HepG2 (cell line): ENCODE results near the gene IKBIP. TPM values are rescaled to one million over a fixed set of nuclear protein-coding genes. Genes with fewer than 3 reads are reported as not detected.

Experiments used
- ATAC-seq: fragments of 200-7000 bp; cut with Tn5 transposase; 3 replicates; pipeline ENCODE4 v1.9.1; 2020; ENCODE audit warnings: mild to moderate bottlenecking, moderate library complexity
- BruUV-seq: library from RNA; stranded (reverse); fragments of 400-500 nt; replicated peaks from 2 replicates; lab custom pipeline; 2021; lab: Mats Ljungman, UMichigan
- CTCF ChIA-PET: fragments of 300-600 bp; formaldehyde crosslinking; extraction: SDS; loops from one replicate; lab custom pipeline; 2021; ENCODE audit warnings: low total read pairs, inconsistent platforms, low intra/inter-chr PET ratio; lab: Yijun Ruan, JAX
- POLR2A ChIA-PET: fragments of 350-600 bp; sonication (Branson Sonifier 250); formaldehyde crosslinking; loops from one replicate; lab custom pipeline; 2020; ENCODE audit warnings: antibody characterized with exemption, inconsistent platforms; lab: Yijun Ruan, JAX
- DNase-seq: peaks from one replicate; pipeline ENCODE4 v3.0.0-alpha.2; 2015; ENCODE audit warnings: low spot score
- FAIRE-seq: peaks from 3 replicates; lab custom pipeline; 2011; peaks lifted over from hg19 to GRCh38; lab: Jason Lieb, UNC
- H2AFZ ChIP-seq: one replicate; pipeline ENCODE4 v1.6.1; 2011; ENCODE audit warnings: low read length, inconsistent platforms
- H3K27ac ChIP-seq: fragments of 300-600 bp; 3 replicates; pipeline ENCODE4 v1.8.0; 2011; ENCODE audit warnings: mixed run types, mild to moderate bottlenecking, mixed read lengths, low read length, inconsistent platforms; ENCODE audit not compliant: insufficient read depth; ENCODE audit errors: extremely low read length
- H3K27me3 ChIP-seq, 2 experiments: fragments of 200-600 bp in 1 of 2; 2 replicates in 1 of 2; 3 replicates in 1 of 2; pipeline versions ENCODE4 v1.6.0 to v1.8.0; 2011; ENCODE audit warnings: low read length in 2 of 2, mild to moderate bottlenecking in 2 of 2, moderate library complexity in 2 of 2, inconsistent platforms in 1 of 2; ENCODE audit not compliant: insufficient read depth in 2 of 2, control insufficient read depth in 1 of 2
- H3K36me3 ChIP-seq, 2 experiments: fragments of 200-600 bp in 1 of 2; replicated peaks in 1 of 2; 2 replicates in 1 of 2; 3 replicates in 1 of 2; pipeline versions ENCODE4 v1.5.1 to v1.8.0; 2011; ENCODE audit warnings: low read length in 2 of 2, inconsistent platforms in 1 of 2; ENCODE audit not compliant: insufficient read depth in 2 of 2, control insufficient read depth in 1 of 2
- H3K4me1 ChIP-seq: 2 replicates; pipeline ENCODE4 v1.5.1; 2012; ENCODE audit warnings: low read length, inconsistent platforms; ENCODE audit not compliant: insufficient read depth
- H3K4me2 ChIP-seq: 2 replicates; pipeline ENCODE4 v1.6.0; 2011; ENCODE audit warnings: low read depth, low read length, inconsistent platforms
- H3K4me3 ChIP-seq, 3 experiments: fragments of 200-600 bp in 1 of 3; sonication (generic), shearing (Covaris generic) in 1 of 3; replicated peaks in 1 of 3; 2 replicates each; pipeline ENCODE4 v1.5.1; 2011 to 2016; ENCODE audit warnings: low read length in 3 of 3, inconsistent platforms in 2 of 3, low read depth in 2 of 3, mild to moderate bottlenecking in 2 of 3, control low read depth in 1 of 3, mixed read lengths in 1 of 3; ENCODE audit not compliant: insufficient read depth in 1 of 3
- H3K79me2 ChIP-seq: one replicate; pipeline ENCODE4 v1.6.1; 2011; ENCODE audit warnings: low read length, inconsistent platforms; ENCODE audit not compliant: insufficient read depth
- H3K9ac ChIP-seq: 2 replicates; pipeline ENCODE4 v1.6.0; 2011; ENCODE audit warnings: mild to moderate bottlenecking, low read depth, low read length, inconsistent platforms; ENCODE audit not compliant: insufficient read depth
- H3K9me3 ChIP-seq: 2 replicates; pipeline ENCODE4 v1.5.1; 2012; ENCODE audit warnings: mild to moderate bottlenecking, low read length
- H4K20me1 ChIP-seq: 2 replicates; pipeline ENCODE4 v1.6.0; 2011; ENCODE audit warnings: inconsistent platforms, mild to moderate bottlenecking, low read length, moderate library complexity; ENCODE audit not compliant: insufficient read depth
- CC2D1A ChIP-seq: sonication (generic); formaldehyde crosslinking; IDR thresholded peaks from 2 replicates; pipeline ENCODE4 v1.8.1; 2023; ENCODE audit warnings: mild to moderate bottlenecking, missing genetic modification reagents
- CREB1 ChIP-seq, 2 experiments: fragments of 450-650 bp in 1 of 2; IDR thresholded peaks; 2 replicates each; pipeline ENCODE4 v1.6.1; 2016 to 2017; ENCODE audit warnings: control low read depth in 1 of 2, mild to moderate bottlenecking in 1 of 2, missing compliant biosample characterization in 1 of 2, missing genetic modification characterization in 1 of 2
- DPF2 ChIP-seq: sonication (generic); formaldehyde crosslinking; IDR thresholded peaks from 2 replicates; pipeline ENCODE4 v1.4.0; 2020; ENCODE audit warnings: mild to moderate bottlenecking, low read depth, missing genetic modification reagents, borderline replicate concordance
- DZIP1 ChIP-seq: sonication (generic); formaldehyde crosslinking; IDR thresholded peaks from 2 replicates; pipeline ENCODE4 v1.5.0; 2020; ENCODE audit warnings: mild to moderate bottlenecking, missing genetic modification reagents
- FIP1L1 ChIP-seq: fragments of 200-400 bp; formaldehyde crosslinking; IDR thresholded peaks from 2 replicates; pipeline ENCODE4 v1.6.1; 2018; ENCODE audit warnings: low read depth, mild to moderate bottlenecking, low read length, moderate library complexity, borderline replicate concordance; ENCODE audit not compliant: insufficient read depth
- KAT8 ChIP-seq: IDR thresholded peaks from 2 replicates; pipeline ENCODE4 v1.6.1; 2016; ENCODE audit warnings: missing genetic modification reagents, missing compliant biosample characterization
- KLF11 ChIP-seq: IDR thresholded peaks from 2 replicates; pipeline ENCODE4 v1.6.1; 2016; ENCODE audit warnings: missing compliant biosample characterization
- KLF9 ChIP-seq: IDR thresholded peaks from 2 replicates; pipeline ENCODE4 v1.6.1; 2016; ENCODE audit warnings: low read depth
- NR2F1 ChIP-seq, 2 experiments: fragments of 450-650 bp in 1 of 2; formaldehyde crosslinking in 1 of 2; IDR thresholded peaks; 2 replicates each; pipeline versions ENCODE4 v1.5.0 to v1.6.1; 2016 to 2020; ENCODE audit warnings: mild to moderate bottlenecking in 1 of 2, missing compliant biosample characterization in 1 of 2, missing genetic modification reagents in 1 of 2, moderate library complexity in 1 of 2
- RFXANK ChIP-seq: IDR thresholded peaks from 2 replicates; pipeline ENCODE4 v1.6.1; 2016
- ZBTB3 ChIP-seq: sonication (generic); formaldehyde crosslinking; IDR thresholded peaks from 2 replicates; pipeline ENCODE4 v1.4.0; 2020; ENCODE audit warnings: low read depth, mild to moderate bottlenecking, moderate library complexity, missing genetic modification reagents, borderline replicate concordance
- ZFP62 ChIP-seq: sonication (generic); formaldehyde crosslinking; IDR thresholded peaks from 2 replicates; pipeline ENCODE4 v1.4.0; 2020; ENCODE audit warnings: missing genetic modification reagents
- ZFP90 ChIP-seq: sonication (generic); formaldehyde crosslinking; IDR thresholded peaks from 2 replicates; pipeline ENCODE4 v1.8.0; 2022; ENCODE audit warnings: missing genetic modification reagents, mild to moderate bottlenecking, inconsistent platforms, borderline replicate concordance
- ZNF432 ChIP-seq: sonication (generic); formaldehyde crosslinking; IDR thresholded peaks from 2 replicates; pipeline ENCODE4 v1.5.0; 2020; ENCODE audit warnings: missing genetic modification reagents, mild to moderate bottlenecking, borderline replicate concordance
- ZNF598 ChIP-seq: sonication (generic); formaldehyde crosslinking; IDR thresholded peaks from 2 replicates; pipeline ENCODE4 v1.5.1; 2020; ENCODE audit warnings: mild to moderate bottlenecking, missing genetic modification reagents, borderline replicate concordance
- WGBS: methylation state at CpG from one replicate; pipeline ENCODE4 v1.1.6; 2017; ENCODE audit warnings: low lambda C conversion rate; 5-methylcytosine and 5-hydroxymethylcytosine counted together
- in situ Hi-C: cut with HindIII; loops from 2 replicates; pipeline ENCODE4 v1.10.0; 2017; ENCODE audit warnings: low pct_unique_long_range_greater_than_20kb; ENCODE audit not compliant: extremely low pct_ligation_motif_present
- intact Hi-C: fragments of 100-400 bp; cut with micrococcal nuclease; formaldehyde crosslinking; loops from one replicate; pipeline ENCODE4 v1.10.0; 2022; ENCODE audit not compliant: unreplicated experiment
- polyA plus RNA-seq, 8 experiments: library from polyadenylated mRNA; depleted of rRNA in 3 of 8; stranded (reverse) in 7 of 8; unstranded in 1 of 8; fragments of >200 nt; fragmentation: Illumina TruSeq in 4 of 8; extraction: Trizol in 4 of 8; gene quantifications; 2 replicates each; pipeline versions ENCODE4 v1.2.1 to v1.2.3, GENCODE V29; 2011 to 2016; ENCODE audit warnings: low read depth in 4 of 8, missing spikeins in 1 of 8, mixed read lengths in 1 of 8; ENCODE audit not compliant: insufficient read depth in 1 of 8
- total RNA-seq, 5 experiments: library from RNA; depleted of rRNA; stranded (reverse); fragments of >200 nt; fragmentation: Illumina TruSeq; extraction: Trizol; gene quantifications; 2 replicates each; pipeline ENCODE4 v1.2.3, GENCODE V29; 2016; ENCODE audit warnings: low read depth in 1 of 5
- TF ChIP-seq, protein P1 (sequence below): sonication (generic); formaldehyde crosslinking; IDR thresholded peaks from 2 replicates; pipeline ENCODE4 v1.8.0; 2022; ENCODE audit warnings: missing genetic modification reagents, mild to moderate bottlenecking, moderate library complexity, borderline replicate concordance
- TF ChIP-seq, protein P2 (sequence below): sonication (generic); formaldehyde crosslinking; conservative IDR thresholded peaks from 2 replicates; pipeline ENCODE4 v1.4.0; 2020; ENCODE audit warnings: missing genetic modification reagents

IKBIP gene
- total and polyA plus RNA-seq, 2 of the 13 experiments (the other 11 are each of a cell fraction or from before 2014, with no cell fraction given), result 20.0 to 55.5 TPM

DNA sequence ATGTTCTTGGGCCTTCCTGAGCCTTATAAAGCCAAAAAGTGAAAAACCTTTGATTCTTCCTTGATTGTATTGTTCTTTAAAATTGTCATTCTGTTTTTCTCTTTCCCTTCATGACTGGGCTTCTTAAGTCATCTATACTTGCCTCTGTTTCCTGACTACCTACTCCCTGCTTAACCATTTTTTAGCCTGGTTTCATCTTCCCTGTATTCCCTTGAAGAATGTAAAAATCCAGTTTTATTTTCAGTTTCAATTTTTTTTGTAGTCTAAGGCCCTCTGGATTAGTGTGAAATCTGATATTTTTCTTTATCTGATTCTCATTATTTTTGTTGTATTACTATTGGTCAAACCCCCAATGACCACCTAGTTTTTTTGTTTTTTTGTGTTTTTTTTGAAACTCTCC lies 46.8 kb upstream of the IKBIP start (continued):
- no peak for TF ChIP-seq ZBTB3

DNA sequence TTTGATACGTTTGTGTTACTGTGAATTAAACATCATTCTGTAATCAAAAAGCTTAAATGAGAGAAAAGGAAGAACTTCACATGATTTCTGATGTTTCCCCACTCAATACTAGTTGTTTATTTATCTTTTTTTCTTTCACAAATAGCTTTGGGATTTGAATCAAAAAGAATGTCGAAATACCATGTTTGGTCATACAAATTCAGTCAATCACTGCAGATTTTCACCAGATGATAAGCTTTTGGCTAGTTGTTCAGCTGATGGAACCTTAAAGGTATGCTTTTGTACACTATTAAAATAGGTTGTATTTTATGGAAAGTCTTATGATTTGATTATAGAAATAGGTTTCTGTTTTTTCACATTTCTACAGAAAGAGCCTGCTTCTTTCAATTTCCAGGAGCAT lies 42.0 kb upstream of the IKBIP start:
- Histone ChIP-seq H3K4me2 (no peak overlapping the region), H4K20me1 (no peaks in the 10 kb centered on the region), H2AFZ (no peak overlapping the region), H3K4me3 (no peak overlapping the region), H3K27me3 (no peaks in the 10 kb centered on the region; a peak in 1 of 5 replicates), H3K4me1 (no peaks in the 10 kb centered on the region), H3K27ac (no peak overlapping the region), H3K9me3 (no peaks in the 10 kb centered on the region), H3K9ac (no peak overlapping the region), H3K79me2 (no peaks in the 10 kb centered on the region), H3K36me3 (peaks cover 7 to 43% of the 10 kb centered on the region in 2 experiments; a peak in 4 of 5 replicates)
- CTCF ChIA-PET, result no interaction called here
- BruUV-seq, result no TSS peak
- no peak for ATAC-seq
- no peak for DNase-seq
- POLR2A ChIA-PET, result no interaction called here
- FAIRE-seq, result no peak
- in situ Hi-C loops, result no loop called here
- WGBS, result 92% methylated on average over 2 of the region's 2 CpGs
- intact Hi-C loops, result no loop called here
- no peak for TF ChIP-seq ZNF432 (CRISPR knock-in tag)
- TF ChIP-seq KLF11 (CRISPR knock-in tag), result no peak
- TF ChIP-seq KLF9 (CRISPR knock-in tag), result no peak
- no peak for TF ChIP-seq ZFP90 (CRISPR knock-in tag)
- no peak for TF ChIP-seq NR2F1 (CRISPR knock-in tag; IDR thresholded peaks at IDR 0.05)
- no peak for TF ChIP-seq CC2D1A (CRISPR knock-in tag)
- no peak for TF ChIP-seq ZNF598
- no peak for TF ChIP-seq KAT8
- no peak for TF ChIP-seq DZIP1 (CRISPR knock-in tag)
- TF ChIP-seq ZFP62 (CRISPR knock-in tag), result no peak
- TF ChIP-seq RFXANK (CRISPR knock-in tag), result no peak
- TF ChIP-seq FIP1L1, result no peak
- TF ChIP-seq, protein P1, sequence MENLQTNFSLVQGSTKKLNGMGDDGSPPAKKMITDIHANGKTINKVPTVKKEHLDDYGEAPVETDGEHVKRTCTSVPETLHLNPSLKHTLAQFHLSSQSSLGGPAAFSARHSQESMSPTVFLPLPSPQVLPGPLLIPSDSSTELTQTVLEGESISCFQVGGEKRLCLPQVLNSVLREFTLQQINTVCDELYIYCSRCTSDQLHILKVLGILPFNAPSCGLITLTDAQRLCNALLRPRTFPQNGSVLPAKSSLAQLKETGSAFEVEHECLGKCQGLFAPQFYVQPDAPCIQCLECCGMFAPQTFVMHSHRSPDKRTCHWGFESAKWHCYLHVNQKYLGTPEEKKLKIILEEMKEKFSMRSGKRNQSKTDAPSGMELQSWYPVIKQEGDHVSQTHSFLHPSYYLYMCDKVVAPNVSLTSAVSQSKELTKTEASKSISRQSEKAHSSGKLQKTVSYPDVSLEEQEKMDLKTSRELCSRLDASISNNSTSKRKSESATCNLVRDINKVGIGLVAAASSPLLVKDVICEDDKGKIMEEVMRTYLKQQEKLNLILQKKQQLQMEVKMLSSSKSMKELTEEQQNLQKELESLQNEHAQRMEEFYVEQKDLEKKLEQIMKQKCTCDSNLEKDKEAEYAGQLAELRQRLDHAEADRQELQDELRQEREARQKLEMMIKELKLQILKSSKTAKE (CRISPR knock-in tag), result no peak
- no peak for TF ChIP-seq CREB1 (IDR thresholded peaks at IDR 0.05)
- no peak for TF ChIP-seq CREB1 (CRISPR knock-in tag; IDR thresholded peaks at IDR 0.05)
- TF ChIP-seq, protein P2, sequence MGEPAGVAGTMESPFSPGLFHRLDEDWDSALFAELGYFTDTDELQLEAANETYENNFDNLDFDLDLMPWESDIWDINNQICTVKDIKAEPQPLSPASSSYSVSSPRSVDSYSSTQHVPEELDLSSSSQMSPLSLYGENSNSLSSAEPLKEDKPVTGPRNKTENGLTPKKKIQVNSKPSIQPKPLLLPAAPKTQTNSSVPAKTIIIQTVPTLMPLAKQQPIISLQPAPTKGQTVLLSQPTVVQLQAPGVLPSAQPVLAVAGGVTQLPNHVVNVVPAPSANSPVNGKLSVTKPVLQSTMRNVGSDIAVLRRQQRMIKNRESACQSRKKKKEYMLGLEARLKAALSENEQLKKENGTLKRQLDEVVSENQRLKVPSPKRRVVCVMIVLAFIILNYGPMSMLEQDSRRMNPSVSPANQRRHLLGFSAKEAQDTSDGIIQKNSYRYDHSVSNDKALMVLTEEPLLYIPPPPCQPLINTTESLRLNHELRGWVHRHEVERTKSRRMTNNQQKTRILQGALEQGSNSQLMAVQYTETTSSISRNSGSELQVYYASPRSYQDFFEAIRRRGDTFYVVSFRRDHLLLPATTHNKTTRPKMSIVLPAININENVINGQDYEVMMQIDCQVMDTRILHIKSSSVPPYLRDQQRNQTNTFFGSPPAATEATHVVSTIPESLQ (CRISPR knock-in tag), result no peak
- TF ChIP-seq DPF2 (CRISPR knock-in tag), result no peak
